Endometrium (tissue), 2 donors: ENCODE results near the gene C1orf174.

Experiments used
- FAIRE-seq: peaks from 2 replicates; lab custom pipeline; 2012; peaks lifted over from hg19 to GRCh38; lab: Jason Lieb, UNC
- donor health status: control.
- donor health status: control.

C1orf174 gene

GRCh38 chr1:3894626-3895278 lies 5.3 kb downstream of the C1orf174 start:
- FAIRE-seq: no peak

GRCh38 chr1:3893190-3893589 lies 6.9 kb downstream of the C1orf174 start:
- FAIRE-seq: no peak

- no peak for FAIRE-seq
Observed at GRCh38 chr1:3892748-3893147, 7.3 kb downstream of the C1orf174 start.

GRCh38 chr1:3891329-3891865 lies 8.7 kb downstream of the C1orf174 start:
- no peak for FAIRE-seq

GRCh38 chr1:3890389-3891328 lies 9.4 kb downstream of the C1orf174 start:
- no peak for FAIRE-seq

GRCh38 chr1:3889936-3890335 lies 10.1 kb downstream of the C1orf174 start:
- no peak for FAIRE-seq

GRCh38 chr1:3888301-3888700 lies 11.8 kb downstream of the C1orf174 start:
- no peak for FAIRE-seq

GRCh38 chr1:3886691-3887090 lies 13.4 kb downstream of the C1orf174 start:
- no peak for FAIRE-seq

GRCh38 chr1:3886106-3886670 lies 13.9 kb downstream of the C1orf174 start:
- FAIRE-seq: no peak

- FAIRE-seq: no peak
Observed at GRCh38 chr1:3885611-3886010, 14.5 kb downstream of the C1orf174 start.

- FAIRE-seq: no peak
Observed at GRCh38 chr1:3884966-3885365, 15.1 kb downstream of the C1orf174 start.

- FAIRE-seq: no peak
Observed at GRCh38 chr1:3883194-3883925, 16.7 kb downstream of the C1orf174 start.

GRCh38 chr1:3881193-3881480 lies 18.9 kb downstream of the C1orf174 start:
- no peak for FAIRE-seq

- no peak for FAIRE-seq
Observed at GRCh38 chr1:3880429-3881192, 19.5 kb downstream of the C1orf174 start.

GRCh38 chr1:3879787-3880428 lies 20.2 kb downstream of the C1orf174 start:
- no peak for FAIRE-seq

GRCh38 chr1:3879099-3879498 lies 21.0 kb downstream of the C1orf174 start:
- FAIRE-seq: no peak

- no peak for FAIRE-seq
Observed at GRCh38 chr1:3876716-3877115, 23.4 kb downstream of the C1orf174 start.

- FAIRE-seq: no peak
Observed at GRCh38 chr1:3874736-3875135, 25.3 kb downstream of the C1orf174 start.

- no peak for FAIRE-seq
Observed at GRCh38 chr1:3872546-3872945, 27.5 kb downstream of the C1orf174 start.

- no peak for FAIRE-seq
Observed at GRCh38 chr1:3871451-3871805, 28.6 kb downstream of the C1orf174 start.

GRCh38 chr1:3869751-3870301 lies 30.2 kb downstream of the C1orf174 start:
- FAIRE-seq: no peak
